ENCODE data around the gene SLC39A11. TPM values are rescaled to one million over a fixed set of nuclear protein-coding genes. Genes with fewer than 3 reads are reported as not detected.

Gene SLC39A11
- total RNA-seq, 2 donors from 2014 or later: 18.1 to 20.1 TPM

- no peaks in the 10 kb centered on the region for H3K36me3 ChIP-seq (ENCODE audit: control insufficient read depth, insufficient read depth, low read length)
- Mint-ChIP-seq H3K36me3 (ENCODE audit: low read depth) (no peaks in the 10 kb centered on the region), H3K4me3 (no peak overlapping the region), H3K4me1 (peaks cover 3% of the 10 kb centered on the region), H3K27ac (no peak overlapping the region), H3K9me3 (no peaks in the 10 kb centered on the region), H3K27me3 (ENCODE audit: insufficient read depth) (peaks cover 4% of the 10 kb centered on the region)
- no peak overlapping the region for H3K27ac ChIP-seq (ENCODE audit: low read depth, low read length)
- TF ChIP-seq CTCF (conservative IDR thresholded peaks at IDR 0.05): no peak
- H3K9ac ChIP-seq (ENCODE audit: extremely low read depth, low read length, poor library complexity, severe bottlenecking): no peak overlapping the region
- H3K4me3 ChIP-seq (ENCODE audit: low read length): no peak overlapping the region
- no peaks in the 10 kb centered on the region for H3K9me3 ChIP-seq (ENCODE audit: control insufficient read depth, low read length)
- 92 to 96% methylated on average over 1 of the region's 1 CpG for WGBS, 2 experiments (ENCODE audit: insufficient coverage in 1 of 2, insufficient read length in 1 of 2)
- H3K4me1 ChIP-seq (ENCODE audit: control insufficient read depth, insufficient read depth, low read length): no peaks in the 10 kb centered on the region
- DNase-seq: no peak
- H3K27me3 ChIP-seq (ENCODE audit: control insufficient read depth, insufficient read depth, low read length, poor library complexity, severe bottlenecking): no peaks in the 10 kb centered on the region
Observed at GRCh38 chr17:72987166-72987565, 105.3 kb downstream of the SLC39A11 start.

- Histone ChIP-seq H3K9ac (ENCODE audit: extremely low read depth, low read length, poor library complexity, severe bottlenecking) (no peak overlapping the region), H3K4me3 (ENCODE audit: low read length) (no peak overlapping the region), H3K27me3 (ENCODE audit: control insufficient read depth, insufficient read depth, low read length, poor library complexity, severe bottlenecking) (no peaks in the 10 kb centered on the region), H3K4me1 (ENCODE audit: control insufficient read depth, insufficient read depth, low read length) (no peaks in the 10 kb centered on the region), H3K9me3 (ENCODE audit: control insufficient read depth, low read length) (no peaks in the 10 kb centered on the region), H3K27ac (ENCODE audit: low read depth, low read length) (no peak overlapping the region), H3K36me3 (ENCODE audit: control insufficient read depth, insufficient read depth, low read length) (no peaks in the 10 kb centered on the region)
- peak; percentile 95 for DNase-seq
- H3K4me3 Mint-ChIP-seq: no peak overlapping the region
- H3K9me3 Mint-ChIP-seq: no peaks in the 10 kb centered on the region
- 57 to 59% methylated on average over 7 to 11 of the region's 11 CpGs for WGBS, 2 experiments (ENCODE audit: insufficient coverage in 1 of 2, insufficient read length in 1 of 2)
- H3K4me1 Mint-ChIP-seq: peaks cover 3% of the 10 kb centered on the region
- TF ChIP-seq CTCF (conservative IDR thresholded peaks at IDR 0.05): peak; percentile 91
- H3K36me3 Mint-ChIP-seq (ENCODE audit: low read depth): no peaks in the 10 kb centered on the region
- peaks cover 4% of the 10 kb centered on the region for H3K27me3 Mint-ChIP-seq (ENCODE audit: insufficient read depth)
- no peak overlapping the region for H3K27ac Mint-ChIP-seq
Observed at GRCh38 chr17:72985882-72986720, 106.4 kb downstream of the SLC39A11 start.

- Mint-ChIP-seq H3K27ac (no peak overlapping the region), H3K27me3 (ENCODE audit: insufficient read depth) (peaks cover 4% of the 10 kb centered on the region), H3K4me1 (peaks cover 3% of the 10 kb centered on the region), H3K4me3 (no peak overlapping the region), H3K36me3 (ENCODE audit: low read depth) (no peaks in the 10 kb centered on the region), H3K9me3 (no peaks in the 10 kb centered on the region)
- no peaks in the 10 kb centered on the region for H3K9me3 ChIP-seq (ENCODE audit: control insufficient read depth, low read length)
- H3K27me3 ChIP-seq (ENCODE audit: control insufficient read depth, insufficient read depth, low read length, poor library complexity, severe bottlenecking): no peaks in the 10 kb centered on the region
- no peak overlapping the region for H3K4me3 ChIP-seq (ENCODE audit: low read length)
- no peak overlapping the region for H3K9ac ChIP-seq (ENCODE audit: extremely low read depth, low read length, poor library complexity, severe bottlenecking)
- whole genome bisulfite sequencing, 2 experiments (ENCODE audit: insufficient coverage in 1 of 2, insufficient read length in 1 of 2): 84 to 89% methylated on average over 5 to 7 of the region's 7 CpGs
- DNase-seq: no peak
- H3K27ac ChIP-seq (ENCODE audit: low read depth, low read length): no peak overlapping the region
- no peaks in the 10 kb centered on the region for H3K4me1 ChIP-seq (ENCODE audit: control insufficient read depth, insufficient read depth, low read length)
- no peaks in the 10 kb centered on the region for H3K36me3 ChIP-seq (ENCODE audit: control insufficient read depth, insufficient read depth, low read length)
- TF ChIP-seq CTCF (conservative IDR thresholded peaks at IDR 0.05): no peak
Observed at GRCh38 chr17:72984926-72985325, 107.6 kb downstream of the SLC39A11 start.
